HCT116 (cell line): Measurements from ENCODE around the gene CUBN. TPM values are rescaled to one million over a fixed set of nuclear protein-coding genes. Genes with fewer than 3 reads are reported as not detected.

Experiments
- ATAC-seq: fragments of 200-7000 bp; cut with Tn5 transposase; 2 replicates; pipeline ENCODE4 v1.9.1; 2020; ENCODE audit warnings: mild to moderate bottlenecking, moderate library complexity
- BruUV-seq: library from RNA; stranded (reverse); fragments of 400-500 nt; replicated peaks from 2 replicates; lab custom pipeline; 2021; lab: Mats Ljungman, UMichigan
- CTCF ChIA-PET: fragments of 300-600 bp; sonication (Branson Sonifier 250); formaldehyde crosslinking; loops from one replicate; lab custom pipeline; 2021; ENCODE audit warnings: antibody characterized with exemption; lab: Charles Lee
- POLR2A ChIA-PET: fragments of 300-600, 350-600 bp; sonication (Branson Sonifier 250); formaldehyde crosslinking; loops from one replicate; lab custom pipeline; 2021; ENCODE audit warnings: antibody characterized with exemption; lab: Charles Lee
- RAD21 ChIA-PET, 2 experiments: fragments of 300-600 bp; sonication (Branson Sonifier 250); formaldehyde crosslinking; loops; one replicate each; lab custom pipeline; 2023; ENCODE audit warnings: low total read pairs in 2 of 2; ENCODE audit not compliant: uncharacterized antibody in 2 of 2, unreplicated experiment in 2 of 2, low non-redundant PET in 1 of 2; lab: Charles Lee
- DNase-seq: peaks from one replicate; pipeline ENCODE4 v3.0.0-alpha.2; 2010; ENCODE audit warnings: low read depth, low spot score
- H2AFZ ChIP-seq: fragments of 200-600 bp; shearing (Covaris generic), sonication (generic); 2 replicates; pipeline ENCODE4 v1.6.1; 2017; ENCODE audit warnings: low read depth, mixed run types, mixed read lengths, antibody characterized with exemption, low read length; ENCODE audit not compliant: poor library complexity, severe bottlenecking
- H3K27ac ChIP-seq: 2 replicates; pipeline ENCODE4 v1.5.1; 2012; ENCODE audit warnings: low read depth, low read length
- H3K27me3 ChIP-seq: fragments of 200-600 bp; sonication (generic); 2 replicates; pipeline ENCODE4 v1.6.1; 2016; ENCODE audit warnings: mixed run types, low read length, mixed read lengths; ENCODE audit not compliant: insufficient read depth
- H3K36me3 ChIP-seq, 2 experiments: fragments of 200-500 bp in 1 of 2; fragments of 200-600 bp in 1 of 2; sonication (Bioruptor generic) in 1 of 2; sonication (generic) in 1 of 2; 2 replicates each; pipeline versions ENCODE4 v1.5.1 to v1.6.1; 2014 to 2016; ENCODE audit warnings: low read length in 2 of 2, inconsistent platforms in 1 of 2, mixed read lengths in 1 of 2, mixed run types in 1 of 2; ENCODE audit not compliant: insufficient read depth in 2 of 2, control insufficient read depth in 1 of 2
- H3K4me1 ChIP-seq, 2 experiments: fragments of 200-600 bp in 1 of 2; sonication (generic) in 1 of 2; 2 replicates each; pipeline versions ENCODE4 v1.5.1 to v1.6.1; 2012 to 2017; ENCODE audit warnings: low read length in 2 of 2, inconsistent platforms in 1 of 2, mild to moderate bottlenecking in 1 of 2, mixed read lengths in 1 of 2, mixed run types in 1 of 2, moderate library complexity in 1 of 2; ENCODE audit not compliant: insufficient read depth in 2 of 2, control insufficient read depth in 1 of 2
- H3K4me2 ChIP-seq: fragments of 200-600 bp; sonication (generic); 2 replicates; pipeline ENCODE4 v1.6.1; 2017; ENCODE audit warnings: mixed run types, low read length, mixed read lengths
- H3K4me3 ChIP-seq, 2 experiments: fragments of 200-600 bp in 1 of 2; sonication (generic) in 1 of 2; replicated peaks in 1 of 2; 2 replicates each; pipeline ENCODE4 v1.5.1; 2011 to 2016; ENCODE audit warnings: low read length in 2 of 2, control low read depth in 1 of 2, low read depth in 1 of 2, mild to moderate bottlenecking in 1 of 2, mixed read lengths in 1 of 2, mixed run types in 1 of 2
- H3K79me2 ChIP-seq: fragments of 200-600 bp; sonication (generic); 2 replicates; pipeline ENCODE4 v1.6.1; 2017; ENCODE audit warnings: mild to moderate bottlenecking, mixed run types, low read length, moderate library complexity, mixed read lengths; ENCODE audit not compliant: insufficient read depth
- H3K9ac ChIP-seq: fragments of 200-600 bp; sonication (generic); 2 replicates; pipeline ENCODE4 v1.6.1; 2016; ENCODE audit warnings: low read length, mixed read lengths
- H3K9me2 ChIP-seq: fragments of 200-600 bp; sonication (generic), shearing (Covaris generic); 2 replicates; pipeline ENCODE4 v1.6.1; 2017; ENCODE audit warnings: mixed run types, mild to moderate bottlenecking, moderate library complexity; ENCODE audit not compliant: insufficient read depth
- H3K9me3 ChIP-seq, 2 experiments: fragments of 200-500 bp in 1 of 2; fragments of 200-600 bp in 1 of 2; sonication (Bioruptor generic) in 1 of 2; sonication (generic) in 1 of 2; 2 replicates each; pipeline ENCODE4 v1.6.1; 2014 to 2017; ENCODE audit warnings: low read length in 2 of 2, mixed read lengths in 2 of 2, inconsistent platforms in 1 of 2, low read depth in 1 of 2, mild to moderate bottlenecking in 1 of 2, mixed run types in 1 of 2, moderate library complexity in 1 of 2; ENCODE audit not compliant: control insufficient read depth in 1 of 2, insufficient read depth in 1 of 2
- H4K20me1 ChIP-seq: fragments of 200-600 bp; sonication (generic), shearing (Covaris generic); 2 replicates; pipeline ENCODE4 v1.6.1; 2017; ENCODE audit warnings: mixed run types, mild to moderate bottlenecking, moderate library complexity; ENCODE audit not compliant: insufficient read depth
- CBX3 ChIP-seq: IDR thresholded peaks from 2 replicates; pipeline ENCODE4 v1.6.1; 2012; ENCODE audit warnings: low read depth
- CEBPB ChIP-seq: IDR thresholded peaks from 2 replicates; pipeline ENCODE4 v1.6.1; 2012; ENCODE audit warnings: low read depth
- EGR1 ChIP-seq: IDR thresholded peaks from 2 replicates; pipeline ENCODE4 v1.6.1; 2012; ENCODE audit warnings: low read depth
- ELF1 ChIP-seq: IDR thresholded peaks from 2 replicates; pipeline ENCODE4 v1.6.1; 2012; ENCODE audit warnings: low read depth, borderline replicate concordance
- EZH2 ChIP-seq: fragments of 200-600 bp; sonication (generic); IDR thresholded peaks from 2 replicates; pipeline ENCODE4 v1.6.1; 2017; ENCODE audit warnings: antibody characterized with exemption, mixed run types
- JUND ChIP-seq: IDR thresholded peaks from 2 replicates; pipeline ENCODE4 v1.6.1; 2012
- MAX ChIP-seq: IDR thresholded peaks from 2 replicates; pipeline ENCODE4 v1.6.1; 2012
- POLR2A ChIP-seq: IDR thresholded peaks from 2 replicates; pipeline ENCODE4 v1.7.0; 2011; ENCODE audit warnings: borderline replicate concordance; ENCODE audit not compliant: insufficient read depth, insufficient read length; ENCODE audit errors: extremely low read depth
- RAD21 ChIP-seq: IDR thresholded peaks from 2 replicates; pipeline ENCODE4 v1.6.1; 2012; ENCODE audit warnings: low read depth, mild to moderate bottlenecking
- SIN3A ChIP-seq: IDR thresholded peaks from 2 replicates; pipeline ENCODE4 v1.6.1; 2012; ENCODE audit warnings: low read depth
- SP1 ChIP-seq: IDR thresholded peaks from 2 replicates; pipeline ENCODE4 v1.6.1; 2012; ENCODE audit warnings: low read depth
- TCF7L2 ChIP-seq: IDR thresholded peaks from 2 replicates; pipeline ENCODE4 v1.7.0; 2011; ENCODE audit warnings: borderline replicate concordance, inconsistent platforms; ENCODE audit not compliant: insufficient read depth, insufficient read length; ENCODE audit errors: extremely low read depth
- YY1 ChIP-seq: IDR thresholded peaks from 2 replicates; pipeline ENCODE4 v1.6.1; 2011; ENCODE audit warnings: low read length, low read depth, moderate library complexity, mild to moderate bottlenecking; ENCODE audit not compliant: insufficient replicate concordance; ENCODE audit errors: extremely low read depth
- ZFX ChIP-seq: fragments of 450-650 bp; IDR thresholded peaks from 2 replicates; pipeline ENCODE4 v1.6.1; 2017
- ZNF274 ChIP-seq: fragments of 200-500 bp; sonication (Bioruptor generic); IDR thresholded peaks from 2 replicates; pipeline ENCODE4 v1.6.1; 2014; ENCODE audit warnings: mild to moderate bottlenecking, low read depth, low read length, inconsistent platforms
- intact Hi-C: fragments of 100-400 bp; cut with micrococcal nuclease; formaldehyde crosslinking; loops from 2 replicates; pipeline ENCODE4 v1.10.0; 2022
- total RNA-seq: library from RNA; stranded (reverse); gene quantifications from one replicate; pipeline ENCODE4 v1.2.1, GENCODE V29; 2021; ENCODE audit not compliant: unreplicated experiment
- TF ChIP-seq, protein P1 (sequence below): IDR thresholded peaks from 2 replicates; pipeline ENCODE4 v1.6.1; 2012
- TF ChIP-seq, protein P2 (sequence below): IDR thresholded peaks from 2 replicates; pipeline ENCODE4 v1.6.1; 2011; ENCODE audit warnings: mild to moderate bottlenecking, low read length, moderate library complexity; ENCODE audit not compliant: insufficient replicate concordance; ENCODE audit errors: extremely low read depth

The CUBN gene
- total RNA-seq, 1 experiment from 2014 or later, result 1.2 TPM

DNA sequence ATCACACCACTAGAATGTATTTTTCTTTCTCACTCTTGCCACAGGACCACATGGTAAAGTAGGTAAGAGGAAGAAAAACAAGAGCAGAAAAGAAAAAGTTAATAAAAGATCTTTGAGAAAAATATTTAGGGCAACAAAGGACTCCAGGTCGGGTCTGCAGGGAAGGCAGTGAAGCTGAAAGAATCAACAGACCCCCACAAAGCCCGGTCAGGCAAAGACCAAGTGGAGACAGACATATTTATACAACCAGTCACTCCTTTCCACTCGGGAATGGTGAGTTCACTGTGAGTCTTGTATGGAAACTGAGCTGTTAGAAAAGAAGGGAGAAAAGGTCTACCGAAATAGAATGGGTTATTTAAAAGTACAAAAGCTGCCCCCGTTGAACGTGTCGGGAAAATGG is 340.4 kb downstream of the CUBN start:
- no peaks in the 10 kb centered on the region for H3K4me1 ChIP-seq
- no peak overlapping the region for H3K4me2 ChIP-seq
- H3K79me2 ChIP-seq, result no peaks in the 10 kb centered on the region
- BruUV-seq, result no TSS peak
- H3K4me3 ChIP-seq, result no peak overlapping the region
- H3K27ac ChIP-seq, result no peak overlapping the region
- no peaks in the 10 kb centered on the region for H3K9me3 ChIP-seq
- no peak for DNase-seq
- no peaks in the 10 kb centered on the region for H3K27me3 ChIP-seq
- H2AFZ ChIP-seq, result no peak overlapping the region
- CTCF ChIA-PET, result no interaction called here
- H3K9ac ChIP-seq, result no peak overlapping the region
- POLR2A ChIA-PET, result no interaction called here
- no peaks in the 10 kb centered on the region for H3K9me2 ChIP-seq
- H3K36me3 ChIP-seq, result no peaks in the 10 kb centered on the region
- H4K20me1 ChIP-seq, result no peaks in the 10 kb centered on the region
- no peak for TF ChIP-seq EGR1
- TF ChIP-seq CEBPB, result no peak
- TF ChIP-seq JUND, result no peak
- no peak for TF ChIP-seq EZH2
- no peak for TF ChIP-seq ELF1
- no peak for TF ChIP-seq TCF7L2
- no peak for TF ChIP-seq POLR2A
- TF ChIP-seq CBX3, result no peak
- no peak for TF ChIP-seq SIN3A
- no peak for TF ChIP-seq ZNF274
- TF ChIP-seq, protein P1, sequence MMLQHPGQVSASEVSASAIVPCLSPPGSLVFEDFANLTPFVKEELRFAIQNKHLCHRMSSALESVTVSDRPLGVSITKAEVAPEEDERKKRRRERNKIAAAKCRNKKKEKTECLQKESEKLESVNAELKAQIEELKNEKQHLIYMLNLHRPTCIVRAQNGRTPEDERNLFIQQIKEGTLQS, result no peak
- no peak for TF ChIP-seq SP1
- TF ChIP-seq, protein P2, sequence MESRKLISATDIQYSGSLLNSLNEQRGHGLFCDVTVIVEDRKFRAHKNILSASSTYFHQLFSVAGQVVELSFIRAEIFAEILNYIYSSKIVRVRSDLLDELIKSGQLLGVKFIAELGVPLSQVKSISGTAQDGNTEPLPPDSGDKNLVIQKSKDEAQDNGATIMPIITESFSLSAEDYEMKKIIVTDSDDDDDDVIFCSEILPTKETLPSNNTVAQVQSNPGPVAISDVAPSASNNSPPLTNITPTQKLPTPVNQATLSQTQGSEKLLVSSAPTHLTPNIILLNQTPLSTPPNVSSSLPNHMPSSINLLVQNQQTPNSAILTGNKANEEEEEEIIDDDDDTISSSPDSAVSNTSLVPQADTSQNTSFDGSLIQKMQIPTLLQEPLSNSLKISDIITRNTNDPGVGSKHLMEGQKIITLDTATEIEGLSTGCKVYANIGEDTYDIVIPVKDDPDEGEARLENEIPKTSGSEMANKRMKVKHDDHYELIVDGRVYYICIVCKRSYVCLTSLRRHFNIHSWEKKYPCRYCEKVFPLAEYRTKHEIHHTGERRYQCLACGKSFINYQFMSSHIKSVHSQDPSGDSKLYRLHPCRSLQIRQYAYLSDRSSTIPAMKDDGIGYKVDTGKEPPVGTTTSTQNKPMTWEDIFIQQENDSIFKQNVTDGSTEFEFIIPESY, result no peak
- TF ChIP-seq RAD21, result no peak
- TF ChIP-seq YY1, result no peak
- TF ChIP-seq ZFX, result no peak
- TF ChIP-seq MAX, result no peak
- intact Hi-C loops, result no loop called here
- RAD21 ChIA-PET, result no interaction called here
- no peak for ATAC-seq
